Adipocyte (in vitro differentiated cells): Measurements from ENCODE around the gene CSRNP2.
A peak's percentile ranks its signal among the peaks of the same experiment; 100 is the strongest.

Experiments
- DNase-seq: peaks from one replicate; pipeline ENCODE4 v3.0.0-alpha.2; 2015; ENCODE audit warnings: low read depth
- H3K27me3 ChIP-seq: replicated peaks from 2 replicates; pipeline ENCODE4 v1.7.0; 2013; ENCODE audit warnings: mild to moderate bottlenecking, low read length, moderate library complexity; ENCODE audit not compliant: control insufficient read depth, insufficient read depth
- H3K36me3 ChIP-seq: 2 replicates; pipeline ENCODE4 v1.7.0; 2013; ENCODE audit warnings: low read length, mild to moderate bottlenecking, moderate library complexity; ENCODE audit not compliant: control insufficient read depth, insufficient read depth, severe bottlenecking
- H3K4me1 ChIP-seq: 2 replicates; pipeline ENCODE4 v1.7.0; 2013; ENCODE audit warnings: mild to moderate bottlenecking, low read length, moderate library complexity; ENCODE audit not compliant: control insufficient read depth, insufficient read depth
- H3K4me3 ChIP-seq: 2 replicates; pipeline ENCODE4 v1.7.0; 2013; ENCODE audit warnings: mild to moderate bottlenecking, low read length, moderate library complexity
- H3K9ac ChIP-seq: 2 replicates; pipeline ENCODE4 v1.7.0; 2013; ENCODE audit warnings: mild to moderate bottlenecking, low read length, moderate library complexity
- H3K9me3 ChIP-seq: 2 replicates; pipeline ENCODE4 v1.7.0; 2013; ENCODE audit warnings: mild to moderate bottlenecking, low read length, moderate library complexity; ENCODE audit not compliant: control insufficient read depth

The CSRNP2 gene

GRCh38 chr12:51055060-51055459 is 28.3 kb downstream of the CSRNP2 start:
- H3K36me3 ChIP-seq = peaks cover 76% of the 10 kb centered on the region
- H3K9ac ChIP-seq = no peak overlapping the region
- H3K4me1 ChIP-seq = peaks cover 13% of the 10 kb centered on the region
- no peak for DNase-seq
- H3K27me3 ChIP-seq = no peaks in the 10 kb centered on the region
- H3K4me3 ChIP-seq = no peak overlapping the region
- H3K9me3 ChIP-seq = no peaks in the 10 kb centered on the region

GRCh38 chr12:51051787-51052186 is 31.6 kb downstream of the CSRNP2 start:
- Histone ChIP-seq H3K4me1 (peaks cover 30% of the 10 kb centered on the region), H3K36me3 (peaks cover 48% of the 10 kb centered on the region), H3K4me3 (no peak overlapping the region), H3K27me3 (no peaks in the 10 kb centered on the region), H3K9ac (no peak overlapping the region), H3K9me3 (no peaks in the 10 kb centered on the region)
- DNase-seq = no peak

- Histone ChIP-seq H3K36me3 (peaks cover 26% of the 10 kb centered on the region), H3K9ac (peak overlapping the region; percentile 98), H3K9me3 (no peaks in the 10 kb centered on the region), H3K4me3 (peak overlapping the region; percentile 98), H3K27me3 (no peaks in the 10 kb centered on the region), H3K4me1 (peaks cover 26% of the 10 kb centered on the region)
- DNase-seq = no peak
Measured at GRCh38 chr12:51049525-51049924, 33.9 kb downstream of the CSRNP2 start.

GRCh38 chr12:51048661-51049251 is 34.6 kb downstream of the CSRNP2 start:
- Histone ChIP-seq H3K27me3 (no peaks in the 10 kb centered on the region), H3K4me1 (peaks cover 26% of the 10 kb centered on the region), H3K36me3 (peaks cover 19% of the 10 kb centered on the region), H3K9me3 (no peaks in the 10 kb centered on the region), H3K4me3 (peak overlapping the region; percentile 98), H3K9ac (peak overlapping the region; percentile 98)
- DNase-seq = no peak

GRCh38 chr12:51047655-51048540 is 35.5 kb downstream of the CSRNP2 start, which contains the start of gene LETMD1:
Gene LETMD1 (plus strand): TSS chr12:51048327. CDS start chr12:51048357, 30 bp downstream.
- Histone ChIP-seq H3K4me1 (peaks cover 26% of the 10 kb centered on the region), H3K36me3 (peaks cover 10% of the 10 kb centered on the region), H3K27me3 (no peaks in the 10 kb centered on the region), H3K9ac (peak within 1 kb of the TSS; percentile 98), H3K4me3 (peak within 1 kb of the TSS; percentile 98), H3K9me3 (no peaks in the 10 kb centered on the region)
- peak; percentile 99 for DNase-seq

- peaks cover 3% of the 10 kb centered on the region for H3K4me1 ChIP-seq
- H3K36me3 ChIP-seq = no peaks in the 10 kb centered on the region
- no peak overlapping the region for H3K9ac ChIP-seq
- no peak overlapping the region for H3K4me3 ChIP-seq
- H3K27me3 ChIP-seq = no peaks in the 10 kb centered on the region
- H3K9me3 ChIP-seq = no peaks in the 10 kb centered on the region
- DNase-seq = no peak
Measured at GRCh38 chr12:51036279-51036678, 47.1 kb downstream of the CSRNP2 start.

- no peak overlapping the region for H3K4me3 ChIP-seq
- no peaks in the 10 kb centered on the region for H3K27me3 ChIP-seq
- DNase-seq = no peak
- no peak overlapping the region for H3K9ac ChIP-seq
- H3K4me1 ChIP-seq = peaks cover 10% of the 10 kb centered on the region
- H3K9me3 ChIP-seq = no peaks in the 10 kb centered on the region
- no peaks in the 10 kb centered on the region for H3K36me3 ChIP-seq
Measured at GRCh38 chr12:51033457-51034089, 49.8 kb downstream of the CSRNP2 start.

- Histone ChIP-seq H3K4me3 (no peak overlapping the region), H3K9ac (no peak overlapping the region), H3K4me1 (peaks cover 12% of the 10 kb centered on the region), H3K9me3 (no peaks in the 10 kb centered on the region), H3K36me3 (no peaks in the 10 kb centered on the region), H3K27me3 (no peaks in the 10 kb centered on the region)
- no peak for DNase-seq
Measured at GRCh38 chr12:51033048-51033447, 50.3 kb downstream of the CSRNP2 start.

GRCh38 chr12:51028813-51029150 is 54.6 kb downstream of the CSRNP2 start:
- H3K9me3 ChIP-seq = no peaks in the 10 kb centered on the region
- peak; percentile 91 for DNase-seq
- no peaks in the 10 kb centered on the region for H3K36me3 ChIP-seq
- no peaks in the 10 kb centered on the region for H3K27me3 ChIP-seq
- H3K4me3 ChIP-seq = peak overlapping the region; percentile 76
- peaks cover 31% of the 10 kb centered on the region for H3K4me1 ChIP-seq
- peak overlapping the region; percentile 74 for H3K9ac ChIP-seq

- Histone ChIP-seq H3K9me3 (no peaks in the 10 kb centered on the region), H3K4me3 (peak overlapping the region; percentile 76), H3K36me3 (no peaks in the 10 kb centered on the region), H3K4me1 (peaks cover 36% of the 10 kb centered on the region), H3K27me3 (no peaks in the 10 kb centered on the region), H3K9ac (peak overlapping the region; percentile 74)
- DNase-seq = peak; percentile 73
Measured at GRCh38 chr12:51028126-51028812, 55.1 kb downstream of the CSRNP2 start.

- peaks cover 36% of the 10 kb centered on the region for H3K4me1 ChIP-seq
- no peaks in the 10 kb centered on the region for H3K9me3 ChIP-seq
- no peak overlapping the region for H3K4me3 ChIP-seq
- no peak for DNase-seq
- H3K36me3 ChIP-seq = no peaks in the 10 kb centered on the region
- no peaks in the 10 kb centered on the region for H3K27me3 ChIP-seq
- no peak overlapping the region for H3K9ac ChIP-seq
Measured at GRCh38 chr12:51027342-51027835, 56.0 kb downstream of the CSRNP2 start.
